ENCODE data around the gene VIPR2.

VIPR2 gene

GRCh38 chr7:159099711-159100231, 44.9 kb downstream of the VIPR2 start:
- no peak overlapping the region for H3K27ac ChIP-seq
- DNase-seq (ENCODE audit: low spot score) = no peak
- ChIA-PET CTCF (no interaction called here), POLR2A (ENCODE audit: low non-redundant PET) (no interaction called here)
- TF ChIP-seq CTCF (conservative IDR thresholded peaks at IDR 0.05; ENCODE audit: low read depth) = no peak

- DNase-seq (ENCODE audit: low spot score) = no peak
- TF ChIP-seq CTCF (conservative IDR thresholded peaks at IDR 0.05; ENCODE audit: low read depth) = no peak
- ChIA-PET CTCF (no interaction called here), POLR2A (ENCODE audit: low non-redundant PET) (no interaction called here)
- H3K27ac ChIP-seq = no peak overlapping the region
Measured at GRCh38 chr7:159098811-159099655, 45.6 kb downstream of the VIPR2 start.

GRCh38 chr7:159098424-159098786, 46.3 kb downstream of the VIPR2 start:
- POLR2A ChIA-PET (ENCODE audit: low non-redundant PET) = no interaction called here
- CTCF ChIA-PET = no interaction called here
- H3K27ac ChIP-seq = no peak overlapping the region
- no peak for TF ChIP-seq CTCF (conservative IDR thresholded peaks at IDR 0.05; ENCODE audit: low read depth)
- no peak for DNase-seq (ENCODE audit: low spot score)

GRCh38 chr7:159097661-159098423, 46.8 kb downstream of the VIPR2 start:
- CTCF ChIA-PET = no interaction called here
- no peak for TF ChIP-seq CTCF (conservative IDR thresholded peaks at IDR 0.05; ENCODE audit: low read depth)
- POLR2A ChIA-PET (ENCODE audit: low non-redundant PET) = no interaction called here
- no peak for DNase-seq (ENCODE audit: low spot score)
- no peak overlapping the region for H3K27ac ChIP-seq

GRCh38 chr7:159096736-159097581, 47.7 kb downstream of the VIPR2 start:
- no peak overlapping the region for H3K27ac ChIP-seq
- POLR2A ChIA-PET (ENCODE audit: low non-redundant PET) = no interaction called here

More at GRCh38 chr7:159096736-159097581, 47.7 kb downstream of the VIPR2 start:
- TF ChIP-seq CTCF (conservative IDR thresholded peaks at IDR 0.05; ENCODE audit: low read depth) = no peak
- DNase-seq (ENCODE audit: low spot score) = no peak
- CTCF ChIA-PET = no interaction called here
